Measurements from ENCODE around the gene PSMC4.

The PSMC4 gene

GRCh38 chr19:40009674-40010073 lies 38.7 kb downstream of the PSMC4 start:
- no peaks in the 10 kb centered on the region for H3F3A ChIP-seq (ENCODE audit: low read depth)
- TF ChIP-seq EZH2phosphoT487 (IDR thresholded peaks at IDR 0.05; ENCODE audit: borderline replicate concordance): no peak
- TF ChIP-seq CTCF (conservative IDR thresholded peaks at IDR 0.05; ENCODE audit: low read length): no peak
- no peaks in the 10 kb centered on the region for H3K27me3 ChIP-seq (ENCODE audit: insufficient read depth, low read length, poor library complexity, severe bottlenecking)
- no peaks in the 10 kb centered on the region for H3K79me2 ChIP-seq (ENCODE audit: insufficient read depth, low read length)
- no peak overlapping the region for H2AFZ ChIP-seq (ENCODE audit: low read length)
- no peak overlapping the region for H3K4me3 ChIP-seq (ENCODE audit: low read length, poor library complexity, severe bottlenecking)
- no peaks in the 10 kb centered on the region; the same call in 1 of the 2 replicates for H3K9me3 ChIP-seq (ENCODE audit: insufficient read depth, low read depth, low read length)
- no peaks in the 10 kb centered on the region; the same call in 1 of the 2 replicates for H3K36me3 ChIP-seq (ENCODE audit: insufficient read depth, low read length)
- no peaks in the 10 kb centered on the region for H4K20me1 ChIP-seq (ENCODE audit: insufficient read depth, low read length, poor library complexity, severe bottlenecking)
- H3K4me1 ChIP-seq (ENCODE audit: insufficient read depth, low read length, poor library complexity, severe bottlenecking): no peaks in the 10 kb centered on the region
- no peak overlapping the region for H3K4me2 ChIP-seq (ENCODE audit: low read depth, low read length, poor library complexity, severe bottlenecking)
- H3K9ac ChIP-seq (ENCODE audit: low read depth, low read length, poor library complexity, severe bottlenecking): no peak overlapping the region
- no peaks in the 10 kb centered on the region for H3K9me2 ChIP-seq (replicated peaks; ENCODE audit: low read depth, low read length)

- no peaks in the 10 kb centered on the region for H3K4me1 ChIP-seq (ENCODE audit: insufficient read depth, low read length, poor library complexity, severe bottlenecking)
- peaks cover 9% of the 10 kb centered on the region; the same call in 1 of the 2 replicates for H3K9me3 ChIP-seq (ENCODE audit: insufficient read depth, low read depth, low read length)
- H3K4me2 ChIP-seq (ENCODE audit: low read depth, low read length, poor library complexity, severe bottlenecking): no peak overlapping the region
- no peak overlapping the region for H3K9ac ChIP-seq (ENCODE audit: low read depth, low read length, poor library complexity, severe bottlenecking)
- no peaks in the 10 kb centered on the region for H3K27me3 ChIP-seq (ENCODE audit: insufficient read depth, low read length, poor library complexity, severe bottlenecking)
- H3K79me2 ChIP-seq (ENCODE audit: insufficient read depth, low read length): no peaks in the 10 kb centered on the region
- no peaks in the 10 kb centered on the region for H3K9me2 ChIP-seq (replicated peaks; ENCODE audit: low read depth, low read length)
- no peak overlapping the region for H2AFZ ChIP-seq (ENCODE audit: low read length)
- no peak for TF ChIP-seq EZH2phosphoT487 (IDR thresholded peaks at IDR 0.05; ENCODE audit: borderline replicate concordance)
- TF ChIP-seq CTCF (conservative IDR thresholded peaks at IDR 0.05; ENCODE audit: low read length): no peak
- no peaks in the 10 kb centered on the region for H4K20me1 ChIP-seq (ENCODE audit: insufficient read depth, low read length, poor library complexity, severe bottlenecking)
- no peaks in the 10 kb centered on the region for H3K36me3 ChIP-seq (ENCODE audit: insufficient read depth, low read length)
- H3F3A ChIP-seq (ENCODE audit: low read depth): no peaks in the 10 kb centered on the region
- H3K4me3 ChIP-seq (ENCODE audit: low read length, poor library complexity, severe bottlenecking): no peak overlapping the region
Measured at GRCh38 chr19:40013991-40014390, 43.0 kb downstream of the PSMC4 start.

- no peaks in the 10 kb centered on the region for H4K20me1 ChIP-seq (ENCODE audit: insufficient read depth, low read length, poor library complexity, severe bottlenecking)
- H3K4me1 ChIP-seq (ENCODE audit: insufficient read depth, low read length, poor library complexity, severe bottlenecking): no peaks in the 10 kb centered on the region
- H2AFZ ChIP-seq (ENCODE audit: low read length): no peak overlapping the region
- no peaks in the 10 kb centered on the region for H3K9me2 ChIP-seq (replicated peaks; ENCODE audit: low read depth, low read length)
- H3K4me2 ChIP-seq (ENCODE audit: low read depth, low read length, poor library complexity, severe bottlenecking): no peak overlapping the region
- H3K36me3 ChIP-seq (ENCODE audit: insufficient read depth, low read length): no peaks in the 10 kb centered on the region
- no peaks in the 10 kb centered on the region for H3K79me2 ChIP-seq (ENCODE audit: insufficient read depth, low read length)
- TF ChIP-seq EZH2phosphoT487 (IDR thresholded peaks at IDR 0.05; ENCODE audit: borderline replicate concordance) (no peak), CTCF (conservative IDR thresholded peaks at IDR 0.05; ENCODE audit: low read length) (no peak)
- H3F3A ChIP-seq (ENCODE audit: low read depth): no peaks in the 10 kb centered on the region
- no peak overlapping the region for H3K4me3 ChIP-seq (ENCODE audit: low read length, poor library complexity, severe bottlenecking)
- H3K9ac ChIP-seq (ENCODE audit: low read depth, low read length, poor library complexity, severe bottlenecking): no peak overlapping the region
- peaks cover under 1% of the 10 kb centered on the region for H3K27me3 ChIP-seq (ENCODE audit: insufficient read depth, low read length, poor library complexity, severe bottlenecking)
- H3K9me3 ChIP-seq (ENCODE audit: insufficient read depth, low read depth, low read length): peaks cover 14% of the 10 kb centered on the region; the same call in 1 of the 2 replicates
Measured at GRCh38 chr19:40023969-40024368, 53.0 kb downstream of the PSMC4 start.
